HEK293 (cell line): ENCODE data around the gene MPHOSPH8.

Experiments
- GLIS1 ChIP-seq: fragments of 450-650 bp; formaldehyde crosslinking; IDR thresholded peaks from 2 replicates; pipeline ENCODE4 v1.5.1; 2016; ENCODE audit warnings: missing biosample characterization, missing genetic modification characterization
- OVOL3 ChIP-seq: fragments of 450-650 bp; formaldehyde crosslinking; IDR thresholded peaks from 2 replicates; pipeline ENCODE4 v1.5.1; 2016; ENCODE audit warnings: missing biosample characterization, missing genetic modification characterization
- ZFP41 ChIP-seq: fragments of 450-650 bp; formaldehyde crosslinking; IDR thresholded peaks from 2 replicates; pipeline ENCODE4 v1.5.1; 2016; ENCODE audit warnings: missing biosample characterization, missing genetic modification characterization, borderline replicate concordance
- ZNF10 ChIP-seq: fragments of 450-650 bp; formaldehyde crosslinking; IDR thresholded peaks from 2 replicates; pipeline ENCODE4 v1.5.1; 2017; ENCODE audit warnings: missing biosample characterization, missing genetic modification characterization
- ZNF121 ChIP-seq: fragments of 450-650 bp; formaldehyde crosslinking; IDR thresholded peaks from 2 replicates; pipeline ENCODE4 v1.5.1; 2016; ENCODE audit warnings: missing biosample characterization, missing genetic modification characterization
- ZNF266 ChIP-seq: fragments of 450-650 bp; formaldehyde crosslinking; IDR thresholded peaks from 2 replicates; pipeline ENCODE4 v1.5.1; 2016; ENCODE audit warnings: missing biosample characterization, missing genetic modification characterization, low read depth
- ZNF311 ChIP-seq: fragments of 450-650 bp; formaldehyde crosslinking; IDR thresholded peaks from 2 replicates; pipeline ENCODE4 v1.5.1; 2017; ENCODE audit warnings: missing biosample characterization, missing genetic modification characterization, borderline replicate concordance
- ZNF629 ChIP-seq: fragments of 450-650 bp; formaldehyde crosslinking; IDR thresholded peaks from 2 replicates; pipeline ENCODE4 v1.5.1; 2017; ENCODE audit warnings: missing biosample characterization, missing genetic modification characterization
- ZNF670 ChIP-seq: fragments of 450-650 bp; formaldehyde crosslinking; IDR thresholded peaks from 2 replicates; pipeline ENCODE4 v1.5.1; 2016; ENCODE audit warnings: missing biosample characterization, missing genetic modification characterization, low read depth
- ZSCAN23 ChIP-seq: fragments of 450-650 bp; formaldehyde crosslinking; IDR thresholded peaks from 2 replicates; pipeline ENCODE4 v1.5.1; 2016; ENCODE audit warnings: missing biosample characterization, missing genetic modification characterization
- TF ChIP-seq, protein P1 (sequence below): fragments of 450-650 bp; formaldehyde crosslinking; IDR thresholded peaks from 2 replicates; pipeline ENCODE4 v1.5.1; 2016; ENCODE audit warnings: missing biosample characterization, missing genetic modification characterization
- TF ChIP-seq, protein P2 (sequence below): fragments of 450-650 bp; formaldehyde crosslinking; IDR thresholded peaks from 2 replicates; pipeline ENCODE4 v1.5.1; 2016; ENCODE audit warnings: missing biosample characterization, missing genetic modification characterization
- TF ChIP-seq, protein P3 (sequence below): fragments of 450-650 bp; formaldehyde crosslinking; IDR thresholded peaks from 2 replicates; pipeline ENCODE4 v1.5.1; 2016; ENCODE audit warnings: missing biosample characterization, missing genetic modification characterization, borderline replicate concordance

DNA sequence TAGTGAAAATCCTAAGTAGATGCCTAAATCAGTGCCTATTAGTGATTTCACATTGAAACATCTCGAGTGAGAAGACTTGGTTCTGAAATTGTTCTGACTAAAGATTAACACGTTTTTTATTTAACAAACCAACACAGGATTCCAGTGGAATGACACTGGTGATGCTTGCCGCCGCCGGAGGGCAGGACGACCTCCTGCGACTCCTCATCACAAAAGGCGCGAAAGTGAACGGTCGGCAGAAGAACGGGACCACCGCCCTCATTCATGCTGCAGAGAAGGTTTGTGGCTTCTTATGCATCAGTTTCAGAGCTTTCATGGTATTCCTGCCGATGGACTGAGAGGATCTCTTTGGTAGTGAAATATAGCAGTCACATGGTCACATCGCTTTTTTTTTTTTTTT lies 28.1 kb downstream of the MPHOSPH8 start:
- TF ChIP-seq ZNF121: no peak
- TF ChIP-seq, protein P1, sequence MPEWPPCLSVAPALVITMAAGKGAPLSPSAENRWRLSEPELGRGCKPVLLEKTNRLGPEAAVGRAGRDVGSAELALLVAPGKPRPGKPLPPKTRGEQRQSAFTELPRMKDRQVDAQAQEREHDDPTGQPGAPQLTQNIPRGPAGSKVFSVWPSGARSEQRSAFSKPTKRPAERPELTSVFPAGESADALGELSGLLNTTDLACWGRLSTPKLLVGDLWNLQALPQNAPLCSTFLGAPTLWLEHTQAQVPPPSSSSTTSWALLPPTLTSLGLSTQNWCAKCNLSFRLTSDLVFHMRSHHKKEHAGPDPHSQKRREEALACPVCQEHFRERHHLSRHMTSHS (tag by site-specific recombination): no peak
- TF ChIP-seq ZNF311 (tag by site-specific recombination): no peak
- TF ChIP-seq, protein P2, sequence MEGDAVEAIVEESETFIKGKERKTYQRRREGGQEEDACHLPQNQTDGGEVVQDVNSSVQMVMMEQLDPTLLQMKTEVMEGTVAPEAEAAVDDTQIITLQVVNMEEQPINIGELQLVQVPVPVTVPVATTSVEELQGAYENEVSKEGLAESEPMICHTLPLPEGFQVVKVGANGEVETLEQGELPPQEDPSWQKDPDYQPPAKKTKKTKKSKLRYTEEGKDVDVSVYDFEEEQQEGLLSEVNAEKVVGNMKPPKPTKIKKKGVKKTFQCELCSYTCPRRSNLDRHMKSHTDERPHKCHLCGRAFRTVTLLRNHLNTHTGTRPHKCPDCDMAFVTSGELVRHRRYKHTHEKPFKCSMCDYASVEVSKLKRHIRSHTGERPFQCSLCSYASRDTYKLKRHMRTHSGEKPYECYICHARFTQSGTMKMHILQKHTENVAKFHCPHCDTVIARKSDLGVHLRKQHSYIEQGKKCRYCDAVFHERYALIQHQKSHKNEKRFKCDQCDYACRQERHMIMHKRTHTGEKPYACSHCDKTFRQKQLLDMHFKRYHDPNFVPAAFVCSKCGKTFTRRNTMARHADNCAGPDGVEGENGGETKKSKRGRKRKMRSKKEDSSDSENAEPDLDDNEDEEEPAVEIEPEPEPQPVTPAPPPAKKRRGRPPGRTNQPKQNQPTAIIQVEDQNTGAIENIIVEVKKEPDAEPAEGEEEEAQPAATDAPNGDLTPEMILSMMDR (tag by site-specific recombination): no peak
- no peak for TF ChIP-seq GLIS1 (tag by site-specific recombination)
- no peak for TF ChIP-seq ZNF10 (tag by site-specific recombination)
- TF ChIP-seq, protein P3, sequence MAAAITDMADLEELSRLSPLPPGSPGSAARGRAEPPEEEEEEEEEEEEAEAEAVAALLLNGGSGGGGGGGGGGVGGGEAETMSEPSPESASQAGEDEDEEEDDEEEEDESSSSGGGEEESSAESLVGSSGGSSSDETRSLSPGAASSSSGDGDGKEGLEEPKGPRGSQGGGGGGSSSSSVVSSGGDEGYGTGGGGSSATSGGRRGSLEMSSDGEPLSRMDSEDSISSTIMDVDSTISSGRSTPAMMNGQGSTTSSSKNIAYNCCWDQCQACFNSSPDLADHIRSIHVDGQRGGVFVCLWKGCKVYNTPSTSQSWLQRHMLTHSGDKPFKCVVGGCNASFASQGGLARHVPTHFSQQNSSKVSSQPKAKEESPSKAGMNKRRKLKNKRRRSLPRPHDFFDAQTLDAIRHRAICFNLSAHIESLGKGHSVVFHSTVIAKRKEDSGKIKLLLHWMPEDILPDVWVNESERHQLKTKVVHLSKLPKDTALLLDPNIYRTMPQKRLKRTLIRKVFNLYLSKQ (tag by site-specific recombination): no peak
- TF ChIP-seq ZFP41 (tag by site-specific recombination): no peak
- no peak for TF ChIP-seq ZNF266 (tag by site-specific recombination)
- no peak for TF ChIP-seq ZNF670 (tag by site-specific recombination)
- no peak for TF ChIP-seq ZSCAN23
- TF ChIP-seq OVOL3 (tag by site-specific recombination): no peak
- TF ChIP-seq ZNF629 (tag by site-specific recombination): no peak
